ENCODE measurements around the gene HDLBP.

GRCh38 chr2:241298673-241299072 is 16.8 kb downstream of the HDLBP start:
- TF ChIP-seq SUZ12 (IDR thresholded peaks at IDR 0.05; ENCODE audit: extremely low read depth, insufficient read depth, insufficient read length): no peak
- no peak for TF ChIP-seq YY1 (IDR thresholded peaks at IDR 0.05; ENCODE audit: insufficient read depth, insufficient read length)
- TF ChIP-seq ZNF274 (IDR thresholded peaks at IDR 0.05; ENCODE audit: low read depth, low read length): no peak
